ENCODE measurements around the gene ACSS2. TPM values are rescaled to one million over a fixed set of nuclear protein-coding genes. Genes with fewer than 3 reads are reported as not detected.

The ACSS2 gene
- total and polyA plus RNA-seq, 8 donors, result 50.4 to 152 (median 58.7) TPM

GRCh38 chr20:34922654-34923381 lies 46.4 kb downstream of the ACSS2 start:
- H3K36me3 ChIP-seq, result peaks cover 0 to 97% of the 10 kb centered on the region in 2 donors
- intact Hi-C loops (cut with DNase I), result no loop called here
- peaks cover 0 to 20% of the 10 kb centered on the region in 2 donors for H3K4me1 ChIP-seq
- DNase-seq (peak in 2 of 4 donors; percentile 28 to 35), ATAC-seq (peak; percentile 88)
- no peaks in the 10 kb centered on the region for H3K27me3 ChIP-seq
- no peak overlapping the region for H3K4me3 ChIP-seq
- TF ChIP-seq, protein P1, sequence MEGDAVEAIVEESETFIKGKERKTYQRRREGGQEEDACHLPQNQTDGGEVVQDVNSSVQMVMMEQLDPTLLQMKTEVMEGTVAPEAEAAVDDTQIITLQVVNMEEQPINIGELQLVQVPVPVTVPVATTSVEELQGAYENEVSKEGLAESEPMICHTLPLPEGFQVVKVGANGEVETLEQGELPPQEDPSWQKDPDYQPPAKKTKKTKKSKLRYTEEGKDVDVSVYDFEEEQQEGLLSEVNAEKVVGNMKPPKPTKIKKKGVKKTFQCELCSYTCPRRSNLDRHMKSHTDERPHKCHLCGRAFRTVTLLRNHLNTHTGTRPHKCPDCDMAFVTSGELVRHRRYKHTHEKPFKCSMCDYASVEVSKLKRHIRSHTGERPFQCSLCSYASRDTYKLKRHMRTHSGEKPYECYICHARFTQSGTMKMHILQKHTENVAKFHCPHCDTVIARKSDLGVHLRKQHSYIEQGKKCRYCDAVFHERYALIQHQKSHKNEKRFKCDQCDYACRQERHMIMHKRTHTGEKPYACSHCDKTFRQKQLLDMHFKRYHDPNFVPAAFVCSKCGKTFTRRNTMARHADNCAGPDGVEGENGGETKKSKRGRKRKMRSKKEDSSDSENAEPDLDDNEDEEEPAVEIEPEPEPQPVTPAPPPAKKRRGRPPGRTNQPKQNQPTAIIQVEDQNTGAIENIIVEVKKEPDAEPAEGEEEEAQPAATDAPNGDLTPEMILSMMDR (IDR thresholded peaks at IDR 0.05), result no peak
- H3K27ac ChIP-seq, result peak overlapping the region; percentile 45
- no peaks in the 10 kb centered on the region for H3K9me3 ChIP-seq

DNA sequence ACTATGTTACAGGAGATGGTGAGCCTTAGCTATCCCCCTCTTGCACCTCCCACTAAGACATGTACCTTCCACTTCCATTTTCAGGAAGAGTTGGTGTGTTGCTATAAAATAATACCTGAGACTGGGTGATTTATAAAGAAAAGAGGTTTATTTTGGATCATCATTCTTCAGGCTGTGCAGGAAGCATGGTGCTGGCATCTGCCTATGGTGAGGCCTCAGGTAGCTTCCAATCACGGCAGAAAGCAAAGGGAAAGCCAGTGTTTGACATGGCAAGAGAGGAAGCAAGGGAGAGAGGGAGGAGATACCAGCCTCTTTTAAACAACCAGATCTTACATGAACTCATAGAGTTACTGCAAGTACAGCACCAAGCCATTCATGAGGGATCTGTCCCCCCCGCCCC lies 47.0 kb downstream of the ACSS2 start:
- ATAC-seq (no peak), DNase-seq (no peak)
- Histone ChIP-seq H3K27ac (no peak overlapping the region), H3K9me3 (no peaks in the 10 kb centered on the region), H3K4me3 (no peak overlapping the region), H3K36me3 (peaks cover 0 to 97% of the 10 kb centered on the region in 2 donors), H3K27me3 (no peaks in the 10 kb centered on the region), H3K4me1 (peaks cover 0 to 20% of the 10 kb centered on the region in 2 donors)
- intact Hi-C loops (cut with DNase I), result no loop called here
- TF ChIP-seq, protein P1 (IDR thresholded peaks at IDR 0.05), result no peak

GRCh38 chr20:34925341-34925740 lies 48.9 kb downstream of the ACSS2 start:
- peaks cover 0 to 20% of the 10 kb centered on the region in 2 donors for H3K4me1 ChIP-seq
- DNase-seq, result no peak

DNA sequence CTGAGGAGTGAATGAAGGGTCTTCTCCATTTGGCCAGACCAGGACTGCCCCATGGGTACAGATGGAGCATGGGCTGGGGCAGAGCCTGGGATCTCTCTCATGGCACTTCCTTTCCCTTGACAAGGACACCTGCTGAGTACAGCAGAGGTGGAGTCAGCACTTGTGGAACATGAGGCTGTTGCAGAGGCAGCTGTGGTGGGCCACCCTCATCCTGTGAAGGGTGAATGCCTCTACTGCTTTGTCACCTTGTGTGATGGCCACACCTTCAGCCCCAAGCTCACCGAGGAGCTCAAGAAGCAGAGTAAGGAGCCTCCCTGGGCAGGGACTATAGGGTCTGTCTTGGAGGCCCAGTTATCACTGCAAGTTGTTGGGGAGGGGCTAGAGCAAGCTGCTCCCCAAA lies 49.6 kb downstream of the ACSS2 start:
- DNase-seq (no peak), ATAC-seq (no peak)
- H3K9me3 ChIP-seq, result no peaks in the 10 kb centered on the region
- H3K36me3 ChIP-seq, result peaks cover 0 to 100% of the 10 kb centered on the region in 2 donors
- H3K27ac ChIP-seq, result no peak overlapping the region
- TF ChIP-seq, protein P1 (IDR thresholded peaks at IDR 0.05), result no peak
- H3K4me3 ChIP-seq, result no peak overlapping the region
- intact Hi-C loops (cut with DNase I), result no loop called here
- no peaks in the 10 kb centered on the region for H3K27me3 ChIP-seq
- H3K4me1 ChIP-seq, result peaks cover 0 to 20% of the 10 kb centered on the region in 2 donors

More at GRCh38 chr20:34925341-34925740, 48.9 kb downstream of the ACSS2 start:
- Histone ChIP-seq H3K27ac (no peak overlapping the region), H3K36me3 (peaks cover 0 to 100% of the 10 kb centered on the region in 2 donors), H3K9me3 (no peaks in the 10 kb centered on the region), H3K4me3 (no peak overlapping the region), H3K27me3 (no peaks in the 10 kb centered on the region)
- ATAC-seq, result no peak
- intact Hi-C loops (cut with DNase I), result no loop called here
- TF ChIP-seq, protein P1 (IDR thresholded peaks at IDR 0.05), result no peak

DNA sequence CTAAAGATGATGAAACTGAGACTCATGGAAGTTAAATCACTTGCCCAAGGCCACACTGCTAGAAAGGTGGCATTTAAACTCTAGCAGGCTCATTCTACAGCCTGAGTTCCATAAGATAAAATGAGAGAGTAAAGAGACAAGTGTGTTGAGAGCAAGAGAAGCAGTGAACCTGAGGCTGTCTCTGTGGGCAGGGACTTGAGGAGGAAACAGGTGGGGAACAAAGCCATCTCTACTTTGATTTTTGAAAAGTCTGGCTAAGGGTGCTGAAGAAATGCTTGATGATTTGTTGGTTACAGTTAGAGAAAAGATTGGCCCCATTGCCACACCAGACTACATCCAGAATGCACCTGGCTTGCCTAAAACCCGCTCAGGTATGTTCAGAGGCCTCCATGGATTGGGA lies 50.2 kb downstream of the ACSS2 start:
- intact Hi-C loops (cut with DNase I), result no loop called here
- ATAC-seq (no peak), DNase-seq (no peak)
- H3K9me3 ChIP-seq, result no peaks in the 10 kb centered on the region
- no peak overlapping the region for H3K27ac ChIP-seq
- no peak overlapping the region for H3K4me3 ChIP-seq
- H3K36me3 ChIP-seq, result peaks cover 0 to 100% of the 10 kb centered on the region in 2 donors
- H3K27me3 ChIP-seq, result no peaks in the 10 kb centered on the region
- H3K4me1 ChIP-seq, result peaks cover 0 to 16% of the 10 kb centered on the region in 2 donors
- TF ChIP-seq, protein P1 (IDR thresholded peaks at IDR 0.05), result no peak

Measured in left lung (tissue), 10 donors.